KMS-11 (cell line): Measurements from ENCODE around the gene ITGA8.
"Not testable (repeated sequence)": the region's sequence is repeated elsewhere in the genome, so short reads cannot be mapped to it uniquely, and the experiment has no call there.

ENCODE experiments used
- H2AFZ ChIP-seq: fragments of 200-600 bp; sonication (generic); 2 replicates; pipeline ENCODE4 v1.6.1; 2016; ENCODE audit warnings: antibody characterized with exemption, mixed run types, low read depth
- H3K27ac ChIP-seq: fragments of 200-600 bp; sonication (generic); 2 replicates; pipeline ENCODE4 v1.6.1; 2016; ENCODE audit warnings: mild to moderate bottlenecking, mixed run types
- H3K27me3 ChIP-seq: fragments of 200-600 bp; sonication (generic); 2 replicates; pipeline ENCODE4 v1.6.1; 2017; ENCODE audit warnings: mild to moderate bottlenecking, low read depth, mixed run types, moderate library complexity; ENCODE audit not compliant: insufficient read depth
- H3K36me3 ChIP-seq: fragments of 200-600 bp; sonication (generic); 2 replicates; pipeline ENCODE4 v1.6.1; 2017; ENCODE audit warnings: mild to moderate bottlenecking, mixed run types; ENCODE audit not compliant: insufficient read depth
- H3K4me1 ChIP-seq: fragments of 200-600 bp; sonication (generic); 2 replicates; pipeline ENCODE4 v1.6.1; 2016; ENCODE audit warnings: mild to moderate bottlenecking, low read depth, mixed run types; ENCODE audit not compliant: poor library complexity, severe bottlenecking
- H3K4me2 ChIP-seq: fragments of 200-600 bp; sonication (generic); 2 replicates; pipeline ENCODE4 v1.7.0; 2016; ENCODE audit warnings: mild to moderate bottlenecking, mixed run types
- H3K4me3 ChIP-seq: fragments of 200-600 bp; sonication (generic); IDR thresholded peaks from 2 replicates; pipeline ENCODE4 v1.6.1; 2017; ENCODE audit warnings: low read depth, low read length, mixed read lengths; ENCODE audit not compliant: insufficient read depth
- H3K79me2 ChIP-seq: fragments of 200-600 bp; sonication (generic); 2 replicates; pipeline ENCODE4 v1.6.1; 2016; ENCODE audit warnings: low read depth, mixed run types; ENCODE audit not compliant: insufficient read depth
- H3K9ac ChIP-seq: fragments of 200-600 bp; sonication (generic); 2 replicates; pipeline ENCODE4 v1.6.1; 2016; ENCODE audit warnings: mild to moderate bottlenecking, mixed run types
- H4K20me1 ChIP-seq: fragments of 200-600 bp; sonication (generic); 2 replicates; pipeline ENCODE4 v1.6.1; 2016; ENCODE audit warnings: mild to moderate bottlenecking, mixed run types; ENCODE audit not compliant: insufficient read depth
- CTCF ChIP-seq: fragments of 200-600 bp; sonication (generic); conservative IDR thresholded peaks from 2 replicates; pipeline ENCODE4 v1.6.1; 2017; ENCODE audit warnings: low read depth, mild to moderate bottlenecking, antibody characterized with exemption, low read length, moderate library complexity, mixed read lengths

ITGA8 gene

GRCh38 chr10:15542817-15543216 is 176.9 kb downstream of the ITGA8 start:
- H2AFZ ChIP-seq: no peak overlapping the region
- no peak overlapping the region for H3K4me3 ChIP-seq
- H3K4me2 ChIP-seq: no peak overlapping the region
- H3K79me2 ChIP-seq: no peaks in the 10 kb centered on the region
- H3K4me1 ChIP-seq: no peaks in the 10 kb centered on the region
- no peaks in the 10 kb centered on the region for H3K27me3 ChIP-seq
- H3K36me3 ChIP-seq: no peaks in the 10 kb centered on the region
- no peak overlapping the region for H3K9ac ChIP-seq
- no peak for TF ChIP-seq CTCF
- H3K27ac ChIP-seq: no peak overlapping the region
- no peaks in the 10 kb centered on the region for H4K20me1 ChIP-seq

- H3K4me2 ChIP-seq: no peak overlapping the region
- no peak overlapping the region for H2AFZ ChIP-seq
- H4K20me1 ChIP-seq: no peaks in the 10 kb centered on the region
- no peak for TF ChIP-seq CTCF
- no peaks in the 10 kb centered on the region for H3K79me2 ChIP-seq
- no peaks in the 10 kb centered on the region for H3K36me3 ChIP-seq
- H3K27ac ChIP-seq: no peak overlapping the region
- H3K9ac ChIP-seq: no peak overlapping the region
- no peak overlapping the region for H3K4me3 ChIP-seq
- H3K4me1 ChIP-seq: no peaks in the 10 kb centered on the region
- no peaks in the 10 kb centered on the region for H3K27me3 ChIP-seq
These were observed 178.3 kb downstream of the ITGA8 start for GRCh38 chr10:15541376-15541775.

GRCh38 chr10:15540727-15541126 is 179.0 kb downstream of the ITGA8 start:
- Histone ChIP-seq H3K27ac (no peak overlapping the region), H3K4me1 (no peaks in the 10 kb centered on the region), H3K27me3 (no peaks in the 10 kb centered on the region), H3K4me3 (no peak overlapping the region), H4K20me1 (no peaks in the 10 kb centered on the region), H3K4me2 (no peak overlapping the region), H2AFZ (no peak overlapping the region), H3K9ac (no peak overlapping the region), H3K79me2 (no peaks in the 10 kb centered on the region), H3K36me3 (no peaks in the 10 kb centered on the region)
- no peak for TF ChIP-seq CTCF

GRCh38 chr10:15539262-15539661 is 180.5 kb downstream of the ITGA8 start:
- H2AFZ ChIP-seq: no peak overlapping the region
- TF ChIP-seq CTCF: no peak
- H3K9ac ChIP-seq: no peak overlapping the region
- no peak overlapping the region for H3K4me2 ChIP-seq
- H3K27ac ChIP-seq: no peak overlapping the region
- no peaks in the 10 kb centered on the region for H3K36me3 ChIP-seq
- H4K20me1 ChIP-seq: no peaks in the 10 kb centered on the region
- H3K79me2 ChIP-seq: no peaks in the 10 kb centered on the region
- H3K4me1 ChIP-seq: no peaks in the 10 kb centered on the region
- no peak overlapping the region for H3K4me3 ChIP-seq
- H3K27me3 ChIP-seq: no peaks in the 10 kb centered on the region

- H3K36me3 ChIP-seq, H3K4me1 ChIP-seq, H3K27me3 ChIP-seq, H3K4me3 ChIP-seq, H3K79me2 ChIP-seq, H3K9ac ChIP-seq, H4K20me1 ChIP-seq, H3K27ac ChIP-seq, H3K4me2 ChIP-seq, H2AFZ ChIP-seq: not testable (repeated sequence)
These were observed 184.7 kb downstream of the ITGA8 start for GRCh38 chr10:15534928-15535538.
